Measurements from ENCODE around the gene TRAF3.

TRAF3 gene

GRCh38 chr14:102952276-102952675 lies 175.0 kb downstream of the TRAF3 start:
- DNase-seq (no peak), ATAC-seq (ENCODE audit: insufficient read depth, low read depth) (no peak)
- H3K4me1 ChIP-seq (ENCODE audit: insufficient read depth, low read length), result peaks cover 8% of the 10 kb centered on the region
- H3K27ac ChIP-seq (ENCODE audit: low read length), result no peak overlapping the region
- no peaks in the 10 kb centered on the region for H3K36me3 ChIP-seq (ENCODE audit: insufficient read depth, low read length)
- peaks cover 2% of the 10 kb centered on the region for H3K27me3 ChIP-seq (ENCODE audit: insufficient read depth, low read length, poor library complexity)
- H3K9ac ChIP-seq (ENCODE audit: low read depth, low read length), result no peak overlapping the region
- no peaks in the 10 kb centered on the region for H3K9me3 ChIP-seq (ENCODE audit: insufficient read depth, low read length, severe bottlenecking)
- no peak overlapping the region for H2AFZ ChIP-seq (ENCODE audit: low read depth, low read length)
- no peak overlapping the region for H3K4me3 ChIP-seq (ENCODE audit: low read depth in 1 of 2, low read length in 2 of 2)
- no peaks in the 10 kb centered on the region for H3K79me2 ChIP-seq (ENCODE audit: insufficient read depth, low read length)
- no peaks in the 10 kb centered on the region for H4K20me1 ChIP-seq (ENCODE audit: insufficient read depth, low read length)
- H3K4me2 ChIP-seq (ENCODE audit: insufficient read depth, low read length), result no peak overlapping the region
- no peak for TF ChIP-seq EZH2 (IDR thresholded peaks at IDR 0.05; ENCODE audit: borderline replicate concordance, low read depth, low read length, severe bottlenecking)
- TF ChIP-seq, protein P1, sequence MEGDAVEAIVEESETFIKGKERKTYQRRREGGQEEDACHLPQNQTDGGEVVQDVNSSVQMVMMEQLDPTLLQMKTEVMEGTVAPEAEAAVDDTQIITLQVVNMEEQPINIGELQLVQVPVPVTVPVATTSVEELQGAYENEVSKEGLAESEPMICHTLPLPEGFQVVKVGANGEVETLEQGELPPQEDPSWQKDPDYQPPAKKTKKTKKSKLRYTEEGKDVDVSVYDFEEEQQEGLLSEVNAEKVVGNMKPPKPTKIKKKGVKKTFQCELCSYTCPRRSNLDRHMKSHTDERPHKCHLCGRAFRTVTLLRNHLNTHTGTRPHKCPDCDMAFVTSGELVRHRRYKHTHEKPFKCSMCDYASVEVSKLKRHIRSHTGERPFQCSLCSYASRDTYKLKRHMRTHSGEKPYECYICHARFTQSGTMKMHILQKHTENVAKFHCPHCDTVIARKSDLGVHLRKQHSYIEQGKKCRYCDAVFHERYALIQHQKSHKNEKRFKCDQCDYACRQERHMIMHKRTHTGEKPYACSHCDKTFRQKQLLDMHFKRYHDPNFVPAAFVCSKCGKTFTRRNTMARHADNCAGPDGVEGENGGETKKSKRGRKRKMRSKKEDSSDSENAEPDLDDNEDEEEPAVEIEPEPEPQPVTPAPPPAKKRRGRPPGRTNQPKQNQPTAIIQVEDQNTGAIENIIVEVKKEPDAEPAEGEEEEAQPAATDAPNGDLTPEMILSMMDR (IDR thresholded peaks at IDR 0.05; ENCODE audit: borderline replicate concordance, extremely low read depth, low read length, poor library complexity, severe bottlenecking), result no peak

- Histone ChIP-seq H3K4me1 (ENCODE audit: insufficient read depth, low read length) (peaks cover 8% of the 10 kb centered on the region), H3K9me3 (ENCODE audit: insufficient read depth, low read length, severe bottlenecking) (no peaks in the 10 kb centered on the region), H2AFZ (ENCODE audit: low read depth, low read length) (no peak overlapping the region), H3K4me3 (ENCODE audit: low read depth in 1 of 2, low read length in 2 of 2) (no peak overlapping the region), H3K9ac (ENCODE audit: low read depth, low read length) (no peak overlapping the region), H3K79me2 (ENCODE audit: insufficient read depth, low read length) (no peaks in the 10 kb centered on the region), H3K27ac (ENCODE audit: low read length) (no peak overlapping the region), H3K4me2 (ENCODE audit: insufficient read depth, low read length) (no peak overlapping the region), H4K20me1 (ENCODE audit: insufficient read depth, low read length) (no peaks in the 10 kb centered on the region), H3K27me3 (ENCODE audit: insufficient read depth, low read length, poor library complexity) (peaks cover 2% of the 10 kb centered on the region), H3K36me3 (ENCODE audit: insufficient read depth, low read length) (no peaks in the 10 kb centered on the region)
- ATAC-seq (ENCODE audit: insufficient read depth, low read depth) (no peak), DNase-seq (no peak)
- TF ChIP-seq, protein P1 (IDR thresholded peaks at IDR 0.05; ENCODE audit: borderline replicate concordance, extremely low read depth, low read length, poor library complexity, severe bottlenecking), result no peak
- no peak for TF ChIP-seq EZH2 (IDR thresholded peaks at IDR 0.05; ENCODE audit: borderline replicate concordance, low read depth, low read length, severe bottlenecking)
Measured at GRCh38 chr14:102953100-102953499, 175.9 kb downstream of the TRAF3 start.

DNA sequence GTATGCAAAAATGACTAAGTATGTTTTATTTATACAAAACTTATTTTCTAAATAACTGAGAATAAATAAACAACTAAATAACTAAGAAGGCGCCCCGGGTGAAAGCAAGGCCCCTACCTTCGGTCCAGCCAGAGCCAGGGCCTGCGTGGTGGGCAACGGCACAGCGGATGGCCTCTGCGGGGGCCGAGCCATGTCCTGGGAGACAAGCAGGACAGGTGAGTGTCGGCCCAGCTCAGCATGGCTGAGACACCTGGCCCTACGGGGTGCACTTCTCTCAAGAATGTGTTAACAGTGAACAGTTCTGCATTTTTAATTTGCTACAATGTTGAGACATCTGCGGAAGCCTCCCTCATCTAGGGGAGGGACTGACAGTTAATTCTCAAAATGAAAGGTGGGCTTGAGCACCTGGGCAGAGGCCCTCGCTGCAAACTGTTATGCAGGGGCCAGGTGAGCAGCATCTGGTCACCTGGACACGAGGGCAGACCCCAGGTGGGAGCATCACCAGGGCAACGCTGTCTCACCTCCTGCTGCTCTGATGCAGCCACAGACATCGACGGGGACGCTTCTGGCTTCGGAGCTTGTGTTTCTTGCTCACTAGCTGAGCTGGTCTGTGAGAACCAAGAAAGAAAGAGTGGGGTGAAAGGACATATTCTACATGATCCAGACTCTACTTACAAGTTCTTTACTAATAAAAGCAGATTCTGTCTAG lies 177.0 kb downstream of the TRAF3 start:
- Histone ChIP-seq H4K20me1 (ENCODE audit: insufficient read depth, low read length) (no peaks in the 10 kb centered on the region), H3K36me3 (ENCODE audit: insufficient read depth, low read length) (no peaks in the 10 kb centered on the region), H3K9me3 (ENCODE audit: insufficient read depth, low read length, severe bottlenecking) (no peaks in the 10 kb centered on the region), H3K4me1 (ENCODE audit: insufficient read depth, low read length) (peaks cover 1% of the 10 kb centered on the region), H3K4me3 (ENCODE audit: low read depth in 1 of 2, low read length in 2 of 2) (no peak overlapping the region), H3K27me3 (ENCODE audit: insufficient read depth, low read length, poor library complexity) (peaks cover 2% of the 10 kb centered on the region), H3K4me2 (ENCODE audit: insufficient read depth, low read length) (no peak overlapping the region), H2AFZ (ENCODE audit: low read depth, low read length) (no peak overlapping the region), H3K9ac (ENCODE audit: low read depth, low read length) (no peak overlapping the region), H3K79me2 (ENCODE audit: insufficient read depth, low read length) (no peaks in the 10 kb centered on the region), H3K27ac (ENCODE audit: low read length) (no peak overlapping the region)
- DNase-seq (no peak), ATAC-seq (ENCODE audit: insufficient read depth, low read depth) (no peak)
- no peak for TF ChIP-seq EZH2 (IDR thresholded peaks at IDR 0.05; ENCODE audit: borderline replicate concordance, low read depth, low read length, severe bottlenecking)
- TF ChIP-seq, protein P1 (IDR thresholded peaks at IDR 0.05; ENCODE audit: borderline replicate concordance, extremely low read depth, low read length, poor library complexity, severe bottlenecking), result no peak

Measured in DND-41 (cell line).